GM21619 (cell line): ENCODE measurements around the gene ADAMTS17.

ENCODE experiments used
- ATAC-seq: cut with Tn5 transposase; IDR thresholded peaks from one replicate; pipeline ENCODE4 v1.9.1; 2021; ENCODE audit not compliant: unreplicated experiment

Gene ADAMTS17

GRCh38 chr15:100252779-100253417 is 88.9 kb downstream of the ADAMTS17 start:
- ATAC-seq: no peak

GRCh38 chr15:100252359-100252758 is 89.4 kb downstream of the ADAMTS17 start:
- ATAC-seq: no peak

GRCh38 chr15:100250176-100250800 is 91.5 kb downstream of the ADAMTS17 start:
- ATAC-seq: no peak

GRCh38 chr15:100249096-100249815 is 92.5 kb downstream of the ADAMTS17 start:
- ATAC-seq: no peak

GRCh38 chr15:100248236-100248635 is 93.5 kb downstream of the ADAMTS17 start:
- ATAC-seq: no peak

- ATAC-seq: no peak
Observed at GRCh38 chr15:100247228-100248225, 94.2 kb downstream of the ADAMTS17 start.

- ATAC-seq: no peak
Observed at GRCh38 chr15:100245855-100246254, 95.9 kb downstream of the ADAMTS17 start.

GRCh38 chr15:100245487-100245820 is 96.3 kb downstream of the ADAMTS17 start:
- no peak for ATAC-seq

GRCh38 chr15:100244796-100245486 is 96.8 kb downstream of the ADAMTS17 start:
- ATAC-seq: no peak

- ATAC-seq: no peak
Observed at GRCh38 chr15:100242989-100243388, 98.8 kb downstream of the ADAMTS17 start.

- ATAC-seq: no peak
Observed at GRCh38 chr15:100241572-100242482, 99.9 kb downstream of the ADAMTS17 start.

- ATAC-seq: no peak
Observed at GRCh38 chr15:100236981-100237720, 104.6 kb downstream of the ADAMTS17 start.

GRCh38 chr15:100235030-100235617 is 106.7 kb downstream of the ADAMTS17 start:
- ATAC-seq: no peak

- no peak for ATAC-seq
Observed at GRCh38 chr15:100234158-100235029, 107.4 kb downstream of the ADAMTS17 start.

- no peak for ATAC-seq
Observed at GRCh38 chr15:100230784-100231183, 111.0 kb downstream of the ADAMTS17 start.

- ATAC-seq: no peak
Observed at GRCh38 chr15:100229181-100230163, 112.3 kb downstream of the ADAMTS17 start.
